Gastrocnemius medialis (tissue), 4 donors: Measurements from ENCODE around the gene NRTN. TPM values are rescaled to one million over a fixed set of nuclear protein-coding genes. Genes with fewer than 3 reads are reported as not detected.

ENCODE experiments used
- ATAC-seq, 2 donors: fragments of 150-250 bp; one replicate each; pipeline ENCODE4 v1.9.1; 2016
- DNase-seq, 2 donors: peaks; one replicate each; pipeline ENCODE4 v3.0.0-alpha.2; 2019
- H3K27ac ChIP-seq, 4 donors: fragments of 200-600 bp; sonication (generic); 1 replicate in 1 of 4; 2 replicates in 3 of 4; pipeline ENCODE4 v1.5.1; 2016 to 2018; ENCODE audit warnings: mild to moderate bottlenecking in 2 of 4, moderate library complexity in 1 of 4
- H3K27me3 ChIP-seq, 3 donors: fragments of 200-600 bp; sonication (generic) in 2 of 3; 1 replicate in 1 of 3; 2 replicates in 2 of 3; pipeline versions ENCODE4 v1.5.1 to v1.6.0; 2016 to 2019; ENCODE audit warnings: mild to moderate bottlenecking in 1 of 3, moderate library complexity in 1 of 3
- H3K36me3 ChIP-seq, 2 donors: fragments of 200-600 bp; sonication (generic) in 1 of 2; one replicate each; pipeline ENCODE4 v1.5.1; 2017 to 2018
- H3K4me1 ChIP-seq, 2 donors: fragments of 200-600 bp; sonication (generic) in 1 of 2; one replicate each; pipeline ENCODE4 v1.5.1; 2016 to 2017; ENCODE audit warnings: mild to moderate bottlenecking in 2 of 2
- H3K4me3 ChIP-seq, 4 donors: fragments of 200-600 bp; sonication (generic) in 3 of 4; 1 replicate in 1 of 4; 2 replicates in 3 of 4; pipeline ENCODE4 v1.5.1; 2016 to 2019; ENCODE audit warnings: mild to moderate bottlenecking in 2 of 4
- H3K9me3 ChIP-seq, 3 donors: fragments of 200-600 bp; sonication (generic) in 2 of 3; 1 replicate in 1 of 3; 2 replicates in 2 of 3; pipeline ENCODE4 v1.5.1; 2016 to 2019
- CTCF ChIP-seq, 5 experiments: fragments of 450-650 bp in 3 of 5; fragments of 200-600 bp in 2 of 5; sonication (generic) in 2 of 5; IDR thresholded peaks in 4 of 5; conservative IDR thresholded peaks in 1 of 5; 1 replicate in 4 of 5; 2 replicates in 1 of 5; pipeline ENCODE4 v1.5.1; 2016 to 2019; ENCODE audit warnings: antibody characterized with exemption in 5 of 5, mild to moderate bottlenecking in 3 of 5, moderate library complexity in 3 of 5
- POLR2A ChIP-seq, 2 donors: fragments of 450-650 bp; IDR thresholded peaks; one replicate each; pipeline ENCODE4 v1.6.1; 2017; ENCODE audit warnings: antibody characterized with exemption in 2 of 2, mild to moderate bottlenecking in 2 of 2, moderate library complexity in 2 of 2
- in situ Hi-C, 4 donors: fragments of 200-750 bp; cut with MboI; loops; one replicate each; pipeline versions ENCODE4 v1.15.0 to v1.8.0; 2017; ENCODE audit warnings: low sequenced_read_pairs in 4 of 4
- intact Hi-C: fragments of 100-400 bp; cut with DNase I; formaldehyde crosslinking; loops from one replicate; pipeline ENCODE4 v1.15.1; 2023; ENCODE audit warnings: low total_unique reads
- total RNA-seq, 4 donors: library from RNA; depleted of rRNA; stranded (reverse); fragments of >200 nt; gene quantifications; one replicate each; pipeline versions ENCODE4 v1.1.0 to v1.2.3, GENCODE V29; 2016

NRTN gene
- total RNA-seq, 4 donors from 2014 or later, result not detected

GRCh38 chr19:5826531-5827341 is 21.9 kb downstream of the NRTN start:
- DNase-seq (no peak), ATAC-seq (no peak)
- TF ChIP-seq POLR2A (IDR thresholded peaks at IDR 0.05) (no peak), CTCF (IDR thresholded peaks at IDR 0.05 in 4 of 5, conservative IDR thresholded peaks at IDR 0.05 in 1 of 5) (no peak)
- intact Hi-C loops (no loop called here), in situ Hi-C loops (no loop called here)
- H3K4me3 ChIP-seq, result no peak overlapping the region
- H3K27me3 ChIP-seq, result peaks cover 46 to 57% (median 53%) of the 10 kb centered on the region in 3 donors
- H3K4me1 ChIP-seq, result no peaks in the 10 kb centered on the region
- no peak overlapping the region for H3K27ac ChIP-seq
- no peaks in the 10 kb centered on the region for H3K36me3 ChIP-seq
- H3K9me3 ChIP-seq, result no peaks in the 10 kb centered on the region

GRCh38 chr19:5827342-5827890 is 22.5 kb downstream of the NRTN start:
- no peaks in the 10 kb centered on the region for H3K9me3 ChIP-seq
- no peak overlapping the region for H3K4me3 ChIP-seq
- peaks cover 42 to 55% (median 47%) of the 10 kb centered on the region in 3 donors for H3K27me3 ChIP-seq
- intact Hi-C loops (no loop called here), in situ Hi-C loops (no loop called here)
- H3K36me3 ChIP-seq, result no peaks in the 10 kb centered on the region
- no peaks in the 10 kb centered on the region for H3K4me1 ChIP-seq
- DNase-seq (no peak), ATAC-seq (no peak)
- TF ChIP-seq CTCF (IDR thresholded peaks at IDR 0.05 in 4 of 5, conservative IDR thresholded peaks at IDR 0.05 in 1 of 5), result no peak
- no peak for TF ChIP-seq POLR2A (IDR thresholded peaks at IDR 0.05)
- no peak overlapping the region for H3K27ac ChIP-seq

- peaks cover 38 to 57% (median 44%) of the 10 kb centered on the region in 3 donors for H3K27me3 ChIP-seq
- H3K4me1 ChIP-seq, result no peaks in the 10 kb centered on the region
- in situ Hi-C loops, result no loop called here
- H3K36me3 ChIP-seq, result no peaks in the 10 kb centered on the region
- TF ChIP-seq CTCF (IDR thresholded peaks at IDR 0.05 in 4 of 5, conservative IDR thresholded peaks at IDR 0.05 in 1 of 5) (no peak), POLR2A (IDR thresholded peaks at IDR 0.05) (peak; percentile 24 to 33)
- DNase-seq, result peak; percentile 17 to 30
- H3K4me3 ChIP-seq, result peak overlapping the region; percentile 28 to 39 (median 34)
- intact Hi-C loops, result no loop called here
- no peak overlapping the region for H3K27ac ChIP-seq
- peak in 1 of 2 donors; percentile 26 for ATAC-seq
- H3K9me3 ChIP-seq, result no peaks in the 10 kb centered on the region
These were observed 23.2 kb downstream of the NRTN start for GRCh38 chr19:5827891-5828660.

- Histone ChIP-seq H3K27ac (no peak overlapping the region), H3K9me3 (no peaks in the 10 kb centered on the region), H3K36me3 (no peaks in the 10 kb centered on the region), H3K27me3 (peaks cover 40 to 63% (median 44%) of the 10 kb centered on the region in 3 donors), H3K4me3 (peak overlapping the region in 3 of 4 donors; percentile 28 to 39 (median 37)), H3K4me1 (no peaks in the 10 kb centered on the region)
- TF ChIP-seq CTCF (IDR thresholded peaks at IDR 0.05 in 4 of 5, conservative IDR thresholded peaks at IDR 0.05 in 1 of 5) (no peak), POLR2A (IDR thresholded peaks at IDR 0.05) (no peak)
- in situ Hi-C loops, result no loop called here
- ATAC-seq, result no peak
- no peak for DNase-seq
- intact Hi-C loops, result no loop called here
These were observed 24.0 kb downstream of the NRTN start for GRCh38 chr19:5828661-5829566.
